ENCODE results near the gene SLC12A1. TPM values are rescaled to one million over a fixed set of nuclear protein-coding genes. Genes with fewer than 3 reads are reported as not detected.

Gene SLC12A1
- total RNA-seq, 4 donors from 2014 or later = not detected

GRCh38 chr15:48182749-48183148 is 23.4 kb upstream of the SLC12A1 start:
- H3K27me3 ChIP-seq = peaks cover 0 to 14% (median 13%) of the 10 kb centered on the region in 3 donors
- H3K36me3 ChIP-seq = no peaks in the 10 kb centered on the region
- TF ChIP-seq CTCF (IDR thresholded peaks at IDR 0.05 in 4 of 5, conservative IDR thresholded peaks at IDR 0.05 in 1 of 5) = no peak
- intact Hi-C loops (cut with DNase I; ENCODE audit: low total_unique reads) (no loop called here), in situ Hi-C loops (cut with MboI; ENCODE audit: low sequenced_read_pairs in 4 of 4) (no loop called here)
- no peaks in the 10 kb centered on the region for H3K9me3 ChIP-seq
- H3K4me3 ChIP-seq = no peak overlapping the region
- peaks cover 0 to under 1% of the 10 kb centered on the region in 2 donors for H3K4me1 ChIP-seq
- H3K27ac ChIP-seq = no peak overlapping the region
- DNase-seq (no peak), ATAC-seq (no peak)

GRCh38 chr15:48185529-48185928 is 20.6 kb upstream of the SLC12A1 start:
- intact Hi-C loops (cut with DNase I; ENCODE audit: low total_unique reads) (no loop called here), in situ Hi-C loops (cut with MboI; ENCODE audit: low sequenced_read_pairs in 4 of 4) (no loop called here)
- no peak for ATAC-seq
- Histone ChIP-seq H3K27ac (no peak overlapping the region), H3K4me1 (no peaks in the 10 kb centered on the region), H3K4me3 (no peak overlapping the region), H3K36me3 (no peaks in the 10 kb centered on the region), H3K27me3 (peaks cover 0 to 5% (median 0%) of the 10 kb centered on the region in 3 donors), H3K9me3 (no peaks in the 10 kb centered on the region)
- TF ChIP-seq CTCF (IDR thresholded peaks at IDR 0.05 in 4 of 5, conservative IDR thresholded peaks at IDR 0.05 in 1 of 5) = no peak
- TF ChIP-seq POLR2A (IDR thresholded peaks at IDR 0.05) = no peak
- no peak for DNase-seq

GRCh38 chr15:48186271-48186670 is 19.8 kb upstream of the SLC12A1 start:
- in situ Hi-C loops (cut with MboI; ENCODE audit: low sequenced_read_pairs in 4 of 4) (no loop called here), intact Hi-C loops (cut with DNase I; ENCODE audit: low total_unique reads) (no loop called here)
- ATAC-seq = no peak
- no peak overlapping the region for H3K4me3 ChIP-seq
- H3K27ac ChIP-seq = no peak overlapping the region
- no peak for DNase-seq
- peaks cover 0 to 4% (median 0%) of the 10 kb centered on the region in 3 donors for H3K27me3 ChIP-seq
- no peak for TF ChIP-seq POLR2A (IDR thresholded peaks at IDR 0.05)
- no peak for TF ChIP-seq CTCF (IDR thresholded peaks at IDR 0.05 in 4 of 5, conservative IDR thresholded peaks at IDR 0.05 in 1 of 5)
- H3K9me3 ChIP-seq = no peaks in the 10 kb centered on the region
- no peaks in the 10 kb centered on the region for H3K4me1 ChIP-seq
- no peaks in the 10 kb centered on the region for H3K36me3 ChIP-seq

GRCh38 chr15:48190932-48191573 is 15.0 kb upstream of the SLC12A1 start:
- in situ Hi-C loops (cut with MboI; ENCODE audit: low sequenced_read_pairs in 4 of 4) (no loop called here), intact Hi-C loops (cut with DNase I; ENCODE audit: low total_unique reads) (no loop called here)
- no peak overlapping the region for H3K4me3 ChIP-seq
- H3K27me3 ChIP-seq = peaks cover 3 to 11% (median 4%) of the 10 kb centered on the region in 3 donors
- no peaks in the 10 kb centered on the region for H3K4me1 ChIP-seq
- no peaks in the 10 kb centered on the region for H3K9me3 ChIP-seq
- DNase-seq (no peak), ATAC-seq (no peak)
- TF ChIP-seq POLR2A (IDR thresholded peaks at IDR 0.05) = no peak
- no peak for TF ChIP-seq CTCF (IDR thresholded peaks at IDR 0.05 in 4 of 5, conservative IDR thresholded peaks at IDR 0.05 in 1 of 5)
- H3K36me3 ChIP-seq = no peaks in the 10 kb centered on the region
- no peak overlapping the region for H3K27ac ChIP-seq
